Stimulated activated CD4-positive, alpha-beta T cell treated with anti-CD3 and anti-CD28 coated beads, Interleukin-15, amount 100 ng/mL, for 1 hour (primary cell): ENCODE data around the gene C1orf50.
"Not testable (repeated sequence)": the region's sequence is repeated elsewhere in the genome, so short reads cannot be mapped to it uniquely, and the experiment has no call there.

Source experiments
- DNase-seq, 2 donors: peaks; one replicate each; pipeline ENCODE4 v3.0.0-alpha.2; 2020; ENCODE audit warnings: low read depth in 1 of 2, low spot score in 1 of 2

C1orf50 gene

DNA sequence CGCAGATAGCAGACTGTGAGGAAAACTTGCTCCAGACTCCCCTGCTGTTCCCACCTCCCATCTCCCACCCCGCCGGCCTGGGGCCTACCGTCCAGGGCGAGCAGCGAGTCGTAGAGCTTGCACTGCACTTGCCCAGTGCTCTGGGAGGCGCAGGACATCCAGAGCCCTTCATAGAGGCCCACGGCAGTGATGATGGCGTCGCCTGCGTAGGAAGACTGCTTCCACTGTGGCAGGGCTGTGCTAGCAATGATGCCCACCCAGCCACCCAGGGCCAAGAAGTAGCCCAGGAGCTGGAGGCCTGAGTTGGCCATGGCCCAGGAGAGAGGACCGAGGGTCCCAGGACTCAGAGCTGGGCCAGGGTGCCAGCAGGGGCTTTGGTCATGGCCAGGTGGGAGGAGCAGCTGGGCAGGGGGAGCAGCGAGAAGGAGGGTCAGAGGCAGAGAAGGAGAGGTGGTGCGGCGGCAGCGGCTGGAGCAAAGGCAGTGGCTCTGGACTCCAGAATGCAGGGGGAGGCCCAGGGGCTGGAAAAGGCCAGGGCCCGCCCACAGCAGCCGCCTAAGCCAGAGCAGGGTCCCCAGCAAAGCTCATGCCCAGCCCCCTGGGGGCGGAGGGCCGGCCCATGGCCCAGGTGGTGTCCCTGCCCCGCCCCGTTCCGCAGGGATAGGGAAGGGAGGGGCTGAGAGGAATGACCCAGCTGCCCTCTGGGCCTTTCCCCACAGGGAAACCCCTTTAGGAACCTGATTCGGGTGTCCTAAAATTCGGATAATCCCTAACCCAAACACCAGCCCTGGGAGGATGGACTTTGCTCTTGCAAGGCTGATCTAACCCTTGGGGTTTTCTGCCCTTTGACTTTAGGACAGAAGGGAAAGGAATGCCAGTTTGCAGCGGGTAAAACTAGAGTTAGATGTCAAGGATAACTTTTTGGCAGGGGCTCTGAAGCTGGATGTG is 27.0 kb upstream of the C1orf50 start, which contains the start of gene CLDN19:
Gene CLDN19 (minus strand): TSS at position 484 of the 948 bp plus-strand sequence. CDS start 173 bp downstream, at position 311.
- DNase-seq = no peak

DNA sequence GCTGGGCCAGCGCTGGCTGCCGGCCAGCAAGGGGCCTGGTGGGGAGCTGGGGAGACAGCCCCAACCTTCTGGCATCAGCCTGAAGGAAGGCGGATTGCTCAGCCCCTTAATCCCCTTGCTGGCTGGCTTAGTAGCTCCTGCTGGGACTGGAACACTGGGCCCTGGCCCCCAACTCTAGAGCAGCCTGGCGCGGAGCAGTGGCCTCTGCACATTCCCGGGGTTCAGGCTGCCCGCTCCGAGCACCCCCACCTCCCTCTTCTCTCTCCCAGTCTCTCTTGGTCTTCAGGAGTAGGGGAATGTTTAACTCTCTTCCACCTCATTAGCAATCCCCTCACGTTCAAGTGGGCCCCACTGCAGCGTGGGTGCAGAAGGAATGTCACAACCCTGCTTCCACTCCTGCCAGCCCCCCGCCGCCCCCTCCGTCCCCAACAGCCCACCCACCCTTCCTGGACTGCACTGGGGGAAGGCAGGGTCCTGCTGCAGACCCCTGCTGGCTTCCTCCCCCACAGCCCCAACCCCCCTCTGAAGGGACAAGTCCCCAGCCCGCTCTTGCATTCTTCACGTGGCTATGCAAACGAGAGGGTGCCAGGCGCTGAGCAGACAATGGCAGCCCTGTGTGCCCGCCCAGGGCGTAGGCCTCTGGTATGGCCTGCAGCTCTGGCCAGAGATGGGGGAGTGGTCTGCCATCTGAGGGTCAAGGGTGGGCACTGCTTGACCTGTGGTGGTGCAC is 26.0 kb upstream of the C1orf50 start:
- no peak for DNase-seq

DNA sequence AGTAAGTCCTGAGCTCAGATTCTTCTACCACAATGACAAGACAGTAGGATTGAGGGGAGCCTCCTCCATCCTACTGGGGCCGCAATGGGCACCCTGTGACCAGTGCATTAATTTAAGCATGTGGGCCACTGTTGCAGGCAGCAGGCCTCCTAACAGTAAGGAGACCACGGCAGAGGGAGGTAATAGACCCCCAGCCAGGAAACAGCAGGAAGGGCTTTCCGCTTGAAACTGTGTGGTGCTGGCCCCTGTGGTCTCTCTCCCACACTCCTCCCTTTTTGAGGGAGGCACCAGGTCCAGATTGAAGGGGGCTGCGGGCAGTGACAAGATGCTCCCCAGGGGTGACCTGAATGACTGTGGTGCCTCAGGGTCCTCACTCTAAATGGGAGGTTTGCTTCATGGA is 25.3 kb upstream of the C1orf50 start:
- DNase-seq = no peak

DNA sequence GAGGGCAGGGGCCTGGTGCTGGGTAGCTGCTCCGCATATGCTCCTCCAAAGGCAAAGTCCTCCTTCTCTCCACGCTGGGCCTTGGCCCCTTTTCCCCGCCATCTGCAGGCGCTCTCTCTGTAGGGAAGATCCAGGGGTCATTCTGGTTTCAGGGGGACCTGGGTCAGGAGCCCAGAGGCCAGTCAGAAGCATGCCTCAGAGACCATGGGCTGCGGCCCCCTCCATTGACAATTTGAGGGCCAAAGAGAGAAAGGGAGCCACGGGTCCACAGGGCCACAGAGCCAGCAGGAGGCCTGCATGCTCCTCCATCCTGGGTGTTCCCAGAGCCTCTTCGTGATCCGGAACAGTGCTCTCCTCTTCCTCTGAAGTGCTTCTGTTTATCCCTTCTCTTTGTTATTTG is 24.9 kb upstream of the C1orf50 start:
- DNase-seq = no peak

DNA sequence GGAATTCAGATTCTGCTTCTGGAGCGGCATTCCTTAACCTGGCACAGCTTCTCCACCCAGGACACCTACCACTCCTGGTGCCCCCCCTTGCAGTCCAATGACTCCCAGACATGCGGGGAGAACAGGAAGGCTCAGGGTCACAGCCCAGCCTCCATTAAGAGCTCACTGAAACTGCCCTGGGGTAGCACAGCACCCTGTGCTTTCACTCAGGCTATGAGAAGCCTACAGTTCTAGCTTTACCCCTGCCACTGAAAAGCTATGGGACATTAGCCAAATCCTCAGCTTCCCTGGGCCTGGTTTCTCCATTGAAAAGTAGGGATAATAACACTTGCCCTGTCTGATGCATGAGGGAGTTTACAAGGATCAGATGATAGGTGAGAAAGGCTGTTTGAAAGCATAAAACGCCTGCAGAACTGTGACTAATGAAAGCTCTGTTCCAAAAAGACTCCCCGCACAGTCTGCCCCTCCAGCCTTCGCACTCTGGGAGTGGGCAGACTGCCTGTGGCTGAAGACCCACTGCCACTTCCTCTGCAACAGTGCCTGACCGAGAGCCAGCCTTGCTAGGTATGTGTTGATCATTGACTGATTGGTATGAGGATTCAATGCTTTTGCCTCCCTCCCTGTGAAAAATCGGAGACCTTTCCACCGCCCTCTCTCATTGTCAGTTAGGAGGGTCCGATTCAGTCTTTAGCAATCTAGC is 24.3 kb upstream of the C1orf50 start:
- DNase-seq = no peak

DNA sequence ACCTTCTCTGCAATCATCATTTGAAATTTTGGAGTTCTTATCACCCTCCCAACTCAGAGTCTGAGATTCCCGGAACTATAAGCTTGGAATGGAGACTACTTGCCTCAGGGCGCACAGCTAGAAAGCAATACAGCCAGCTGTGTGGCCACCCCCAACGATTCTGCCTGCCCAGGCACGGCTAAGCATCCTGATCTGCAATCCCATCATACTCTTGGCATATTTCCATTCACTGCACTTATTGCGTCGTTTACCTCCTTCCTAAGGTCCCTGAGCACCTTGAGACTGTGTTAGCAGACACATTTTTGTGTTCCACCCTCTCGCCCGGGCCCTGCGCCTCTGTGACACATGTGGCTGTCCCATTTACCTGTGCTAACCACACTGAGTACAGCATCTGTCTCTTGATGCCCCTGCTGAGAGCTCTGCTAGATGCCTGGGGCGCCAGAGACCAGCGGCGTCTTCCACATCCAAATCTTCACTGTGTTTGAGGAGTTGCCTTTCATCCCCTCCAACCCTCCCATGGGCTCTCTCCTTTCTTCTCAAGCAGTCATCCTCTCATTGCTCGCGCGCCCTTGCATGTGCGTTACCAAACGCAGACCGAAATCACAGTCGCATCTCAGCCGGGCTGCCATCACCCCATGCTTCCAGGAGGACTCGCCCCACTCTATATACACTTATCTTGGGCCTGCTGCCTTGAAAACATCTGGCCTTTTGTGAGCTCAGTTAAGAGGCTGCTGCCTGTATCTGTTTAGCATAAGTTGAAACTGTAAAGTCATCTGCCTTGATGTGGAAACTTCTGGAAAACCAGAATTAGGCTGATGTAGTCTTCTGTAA is 23.5 kb upstream of the C1orf50 start:
- no peak for DNase-seq

DNA sequence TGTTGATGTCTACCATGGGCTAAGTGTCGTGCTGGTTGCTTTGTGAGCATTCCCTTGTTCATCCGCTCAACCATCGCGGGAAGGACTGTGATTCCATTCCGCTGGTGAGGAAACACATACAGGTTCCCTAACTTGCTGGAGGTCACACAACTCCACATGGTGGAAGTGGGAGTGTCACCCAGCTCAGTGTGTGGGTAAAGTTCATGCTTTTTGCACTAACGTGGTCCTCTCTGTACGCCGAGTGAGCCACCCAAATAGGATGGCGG is 23.0 kb upstream of the C1orf50 start:
- DNase-seq = no peak

DNA sequence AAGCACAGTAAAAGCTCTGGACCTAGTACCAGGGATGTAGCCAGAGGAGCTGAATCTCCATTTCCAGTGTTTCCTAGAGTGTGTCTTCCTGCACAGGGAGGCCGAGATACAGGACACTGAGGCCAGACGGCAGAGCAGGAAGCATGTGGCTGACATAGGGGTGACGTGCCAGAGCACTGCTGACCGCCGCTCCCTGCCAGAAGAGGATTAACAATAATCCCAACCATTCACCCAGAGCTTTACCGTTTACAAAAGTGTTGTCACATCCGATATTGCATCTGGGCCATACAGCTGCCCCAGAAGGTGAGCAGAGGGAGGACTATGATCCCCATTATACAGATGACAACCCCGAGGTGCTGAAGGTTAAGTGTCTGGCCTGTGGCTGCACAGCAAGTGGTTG is 21.2 kb upstream of the C1orf50 start:
- DNase-seq = no peak

DNA sequence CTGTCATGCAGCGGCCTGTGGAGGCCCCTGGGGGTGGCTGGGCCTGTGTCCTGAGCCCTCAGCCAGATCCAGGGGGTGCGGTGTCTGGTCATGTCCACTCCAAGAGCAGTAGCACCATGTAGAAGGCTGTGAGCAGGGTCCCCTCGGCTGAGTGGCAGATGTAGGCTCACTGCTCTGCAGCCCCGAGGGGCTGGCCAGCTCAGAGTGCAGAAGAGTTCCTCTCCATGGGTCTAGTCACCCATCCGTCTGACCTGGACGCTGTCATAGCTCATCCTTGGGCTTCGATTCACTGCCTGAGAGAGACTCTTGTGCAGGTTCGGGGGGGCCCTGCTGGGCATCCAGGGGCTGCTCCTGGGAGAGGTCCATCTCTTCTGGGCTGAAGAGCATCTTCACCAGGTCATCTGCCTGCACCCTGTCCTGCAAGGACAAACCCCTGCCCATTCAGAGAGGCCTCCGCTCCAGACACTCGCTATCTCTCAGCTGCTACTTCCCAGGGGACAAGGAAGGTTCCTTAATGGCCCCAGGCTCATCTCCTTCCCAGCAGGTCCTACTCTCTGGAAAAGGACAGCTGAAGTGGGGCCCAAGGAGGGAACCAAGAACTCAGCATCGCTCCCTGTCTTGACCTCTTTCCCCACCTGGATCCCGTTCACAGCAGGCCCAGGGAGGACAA is 20.5 kb upstream of the C1orf50 start:
- no peak for DNase-seq

DNA sequence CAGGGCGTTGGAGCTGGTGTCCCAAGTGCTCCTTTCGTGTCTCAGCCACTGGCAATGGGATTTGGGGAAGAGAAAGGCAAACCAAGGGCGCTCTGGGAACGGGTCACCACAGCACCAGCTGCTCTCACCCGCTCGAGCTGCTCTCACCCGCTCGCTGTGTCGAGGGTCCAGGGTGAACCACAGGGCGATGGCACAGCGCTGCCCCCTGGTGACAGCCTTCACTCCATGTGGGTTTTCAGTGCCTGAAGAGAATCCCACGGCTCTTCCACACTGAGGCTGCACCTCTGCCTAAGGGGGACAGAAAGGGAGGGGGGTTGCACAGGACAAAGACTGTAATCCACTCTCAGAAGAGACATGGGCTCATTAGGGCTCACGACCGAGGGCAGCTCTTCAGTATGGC is 19.9 kb upstream of the C1orf50 start:
- peak; percentile 15 to 30 for DNase-seq

DNA sequence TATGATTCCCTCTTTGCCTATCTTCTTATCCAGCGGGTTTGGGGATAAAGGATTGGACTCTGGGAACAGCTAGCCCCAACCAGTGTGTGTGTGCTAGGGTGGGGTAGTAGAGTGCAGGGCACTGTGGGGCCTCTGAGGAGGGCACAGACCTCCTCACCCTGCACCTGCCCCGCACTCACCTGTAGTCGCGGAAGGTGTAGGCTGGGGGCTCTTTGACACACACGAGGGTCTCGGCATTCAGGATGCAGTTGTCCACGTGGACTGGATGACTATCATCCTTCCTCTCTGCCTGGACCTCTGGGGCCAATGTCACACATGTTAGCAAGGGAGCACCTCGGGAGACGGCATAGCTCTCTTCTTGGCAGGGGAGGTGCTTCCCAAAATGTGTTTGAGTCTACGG is 19.0 kb upstream of the C1orf50 start:
- no peak for DNase-seq

DNA sequence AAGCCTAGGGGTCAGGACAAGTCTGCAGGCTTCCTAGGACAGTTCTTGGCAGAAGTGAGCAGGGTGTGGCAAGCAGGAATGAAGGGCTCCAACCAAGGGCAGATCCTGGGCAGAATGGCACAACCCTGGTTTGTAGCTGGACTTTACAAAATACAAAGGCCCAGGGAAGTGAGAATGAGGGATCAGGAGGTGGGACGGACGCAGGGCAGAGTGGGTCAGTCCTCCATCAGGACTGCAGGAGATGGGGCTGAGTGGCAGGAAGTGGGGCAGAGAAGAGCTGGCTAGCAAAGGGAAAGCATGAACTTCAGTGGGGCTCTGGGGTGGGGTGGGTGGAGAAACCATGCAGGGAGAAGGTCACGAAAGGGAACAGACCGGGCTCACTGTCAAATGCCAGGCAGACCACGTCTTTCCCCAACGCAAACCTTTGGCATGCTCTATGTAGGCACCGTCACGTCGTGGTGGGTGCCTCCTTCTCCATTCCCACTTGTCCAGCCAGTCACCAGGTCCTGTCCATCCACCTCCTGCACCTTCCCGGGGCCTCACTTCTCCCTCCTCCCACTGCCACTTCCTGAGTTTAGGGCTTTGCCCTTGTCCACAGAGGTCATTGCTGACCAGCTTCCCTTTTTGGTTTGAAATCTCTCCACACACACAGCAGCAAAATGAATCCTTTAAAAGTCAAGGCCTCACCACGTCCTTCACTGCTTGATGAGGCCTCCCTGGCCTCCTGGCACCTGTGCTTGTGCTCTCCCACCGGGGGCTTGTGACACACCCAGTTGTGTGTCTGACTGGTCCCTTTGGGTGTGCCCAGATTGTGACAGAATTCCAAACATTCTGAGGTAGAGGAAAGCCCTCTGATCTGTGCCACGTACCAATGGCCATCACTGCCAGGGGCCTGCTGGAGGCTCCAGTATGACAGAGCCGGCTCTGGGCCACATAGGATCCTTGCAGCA is 18.3 kb upstream of the C1orf50 start:
- DNase-seq = no peak

DNA sequence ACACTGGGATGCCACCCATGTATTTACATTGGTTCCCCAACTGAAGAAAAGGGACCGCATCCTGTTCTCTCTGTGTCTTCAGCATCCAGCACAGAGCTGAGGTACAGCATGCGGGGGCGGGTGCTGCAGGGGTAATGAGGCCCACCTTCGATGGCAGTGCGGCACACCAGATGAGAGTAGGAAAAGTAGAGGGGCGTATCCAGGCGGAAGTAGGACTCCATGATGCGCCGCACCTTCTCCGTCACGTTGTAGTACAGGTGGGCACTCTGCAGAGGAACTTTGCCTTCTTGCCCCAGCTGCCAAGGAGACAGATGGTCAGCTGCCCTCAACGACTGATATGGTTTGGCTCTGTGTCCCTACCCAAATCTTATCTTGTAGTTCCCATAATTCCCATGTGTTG is 17.0 kb upstream of the C1orf50 start:
- no peak for DNase-seq

DNA sequence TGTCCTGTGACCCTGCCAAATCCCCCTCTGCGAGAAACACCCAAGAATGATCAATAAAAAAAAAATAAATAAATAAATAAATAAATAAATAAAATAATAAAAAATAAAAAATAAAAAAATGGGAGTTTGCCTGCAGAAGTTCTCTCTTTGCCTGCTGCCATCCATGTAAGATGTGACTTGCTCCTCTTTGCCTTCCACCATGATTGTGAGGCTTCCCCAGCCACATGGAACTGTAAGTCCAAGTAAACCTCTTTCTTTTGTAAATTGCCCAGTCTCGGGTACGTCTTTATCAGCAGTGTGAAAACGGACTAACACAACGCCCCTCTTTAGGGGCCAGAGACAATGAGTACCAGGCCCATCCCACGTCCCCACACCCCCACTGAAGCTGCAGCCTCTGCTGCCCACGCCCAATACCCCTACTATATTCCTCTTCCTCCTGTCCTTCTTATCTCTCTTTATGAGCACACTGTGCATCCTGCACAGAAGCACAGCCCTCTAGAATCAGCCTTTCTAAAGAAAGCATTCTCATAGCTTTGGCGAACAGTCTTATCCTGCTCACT is 15.5 kb upstream of the C1orf50 start:
- DNase-seq = not testable (repeated sequence)

DNA sequence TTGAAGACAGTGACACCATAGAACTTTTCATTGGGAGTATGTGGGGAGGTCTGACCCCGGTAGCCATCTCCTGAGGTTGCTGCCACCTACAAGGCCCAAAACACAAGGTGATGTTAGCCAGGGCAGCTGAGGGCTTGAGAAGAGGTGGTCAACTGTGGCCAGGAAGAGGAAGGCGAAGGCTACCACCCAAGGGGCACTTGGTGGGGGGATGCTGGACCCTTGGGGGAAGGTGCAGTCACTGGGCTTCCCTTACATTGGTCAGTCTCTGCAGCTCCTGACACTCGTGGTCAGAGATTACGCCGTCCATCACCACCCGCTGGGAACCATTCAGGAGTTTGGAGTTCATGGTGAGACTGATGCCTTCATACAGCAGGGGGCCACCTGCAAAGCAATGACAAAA is 14.8 kb upstream of the C1orf50 start:
- DNase-seq = no peak

DNA sequence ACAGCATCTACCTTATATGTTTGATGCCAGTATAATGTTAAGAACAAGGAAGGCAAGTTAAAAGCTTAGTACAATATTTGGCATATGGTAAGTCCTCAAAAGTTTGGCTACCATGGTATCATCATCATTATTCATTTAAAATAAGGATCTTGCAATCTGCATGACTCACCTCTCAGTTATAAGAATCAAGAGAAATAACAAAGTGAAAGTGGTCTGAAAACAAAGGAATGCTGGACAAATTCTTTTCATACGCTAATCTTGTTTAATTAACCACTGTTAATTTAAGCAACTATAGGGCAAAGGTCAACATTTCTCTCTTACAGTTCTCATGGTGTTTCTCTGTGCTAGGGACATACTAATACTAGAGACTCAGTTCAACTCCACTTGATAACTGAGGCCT is 14.0 kb upstream of the C1orf50 start:
- DNase-seq = no peak

DNA sequence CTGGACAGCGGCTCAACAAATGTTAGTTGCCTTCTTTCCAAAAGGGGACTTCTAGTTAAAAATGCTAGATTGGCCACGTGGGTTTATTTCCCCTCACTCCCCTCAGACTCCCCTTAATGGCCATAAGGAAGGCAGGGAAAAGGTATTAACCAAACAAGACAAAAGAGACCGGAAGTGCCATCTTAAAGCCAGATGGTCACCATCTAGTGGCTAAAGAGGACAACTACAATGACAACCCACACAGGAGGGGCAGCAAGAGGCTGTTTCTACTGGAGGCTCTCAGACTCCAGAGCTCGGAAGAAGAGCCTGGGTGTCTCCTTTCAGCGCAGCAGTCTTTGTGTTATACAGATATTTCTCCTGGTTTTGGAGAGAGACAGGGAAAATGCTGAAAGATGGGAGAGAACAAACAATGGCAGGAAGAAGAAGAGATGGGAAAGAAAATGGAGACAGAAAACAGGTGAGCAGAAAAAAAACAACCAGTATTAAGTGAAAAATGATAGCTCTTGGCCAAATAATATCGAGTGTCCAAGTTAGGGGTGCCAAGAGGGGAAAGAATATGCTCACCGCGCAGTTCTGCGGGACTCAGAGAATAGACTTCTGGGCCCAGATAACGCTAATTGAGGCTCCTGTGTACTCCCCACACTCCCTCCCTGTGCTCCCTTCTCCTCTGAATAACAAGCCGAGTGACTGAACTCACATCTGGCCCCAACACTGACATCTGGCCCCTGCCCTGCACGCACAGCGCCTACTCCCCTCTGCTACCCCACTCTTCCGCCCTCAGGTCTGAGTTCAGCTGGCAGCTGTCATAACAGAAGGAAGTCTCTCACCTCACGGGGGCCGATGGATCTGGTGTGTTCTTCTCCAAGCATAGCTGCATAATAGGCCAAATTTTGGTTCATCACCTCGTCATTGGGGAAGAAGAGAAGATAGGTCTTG is 9.8 kb upstream of the C1orf50 start:
- DNase-seq = no peak

DNA sequence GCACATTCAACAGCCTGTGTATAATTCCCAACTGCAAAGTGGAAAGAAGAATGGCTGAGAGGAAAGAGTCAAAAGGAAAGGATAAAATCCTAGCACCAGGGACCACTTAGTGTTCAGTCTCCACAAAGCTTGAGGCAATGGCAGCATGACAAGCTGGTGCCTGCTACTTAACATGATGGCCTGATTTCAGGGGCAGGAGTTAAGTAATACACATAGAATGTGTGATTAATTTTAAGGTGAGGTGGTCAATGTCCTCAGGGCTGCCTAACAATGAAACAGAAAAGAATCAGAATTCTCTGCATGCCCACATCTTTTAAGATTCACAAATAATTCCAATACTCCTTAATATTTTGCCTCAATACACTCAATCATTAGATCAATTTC is 9.2 kb upstream of the C1orf50 start:
- no peak for DNase-seq
